Measurements from ENCODE around the gene ARL6IP4. TPM values are rescaled to one million over a fixed set of nuclear protein-coding genes. Genes with fewer than 3 reads are reported as not detected.

Gene ARL6IP4
- total RNA-seq, 1 donor from 2014 or later, result 166 TPM

GRCh38 chr12:122969676-122970075, 10.8 kb upstream of the ARL6IP4 start:
- DNase-seq (ENCODE audit: extremely low spot score, unreplicated experiment), result no peak
- H3K27ac Mint-ChIP-seq (ENCODE audit: unreplicated experiment), result no peak overlapping the region
- H3K27me3 Mint-ChIP-seq (ENCODE audit: unreplicated experiment), result no peaks in the 10 kb centered on the region
- no peak for TF ChIP-seq CTCF (IDR thresholded peaks at IDR 0.05)
- H3K4me3 Mint-ChIP-seq (ENCODE audit: unreplicated experiment), result no peak overlapping the region
- no peaks in the 10 kb centered on the region for H3K36me3 Mint-ChIP-seq (ENCODE audit: unreplicated experiment)
- H3K4me1 Mint-ChIP-seq (ENCODE audit: unreplicated experiment), result peaks cover 15% of the 10 kb centered on the region
- no peaks in the 10 kb centered on the region for H3K9me3 Mint-ChIP-seq (ENCODE audit: unreplicated experiment)

GRCh38 chr12:122974274-122974891, 6.1 kb upstream of the ARL6IP4 start:
- Mint-ChIP-seq H3K9me3 (ENCODE audit: unreplicated experiment) (no peaks in the 10 kb centered on the region), H3K4me1 (ENCODE audit: unreplicated experiment) (peaks cover 27% of the 10 kb centered on the region), H3K36me3 (ENCODE audit: unreplicated experiment) (peaks cover 3% of the 10 kb centered on the region), H3K27me3 (ENCODE audit: unreplicated experiment) (no peaks in the 10 kb centered on the region), H3K27ac (ENCODE audit: unreplicated experiment) (peak overlapping the region; percentile 100), H3K4me3 (ENCODE audit: unreplicated experiment) (peak overlapping the region; percentile 95)
- DNase-seq (ENCODE audit: extremely low spot score, unreplicated experiment), result peak; percentile 98
- TF ChIP-seq CTCF (IDR thresholded peaks at IDR 0.05), result no peak

GRCh38 chr12:122974892-122975789, 5.3 kb upstream of the ARL6IP4 start, which contains the start of gene OGFOD2:
Gene OGFOD2 (plus strand): TSS chr12:122975244. CDS start chr12:122975252, 8 bp downstream.
- H3K9me3 Mint-ChIP-seq (ENCODE audit: unreplicated experiment), result no peaks in the 10 kb centered on the region
- no peak for TF ChIP-seq CTCF (IDR thresholded peaks at IDR 0.05)
- peak; percentile 95 for DNase-seq (ENCODE audit: extremely low spot score, unreplicated experiment)
- H3K27ac Mint-ChIP-seq (ENCODE audit: unreplicated experiment), result peak within 1 kb of the TSS; percentile 100
- H3K27me3 Mint-ChIP-seq (ENCODE audit: unreplicated experiment), result no peaks in the 10 kb centered on the region
- peak within 1 kb of the TSS; percentile 95 for H3K4me3 Mint-ChIP-seq (ENCODE audit: unreplicated experiment)
- peaks cover 3% of the 10 kb centered on the region for H3K36me3 Mint-ChIP-seq (ENCODE audit: unreplicated experiment)
- H3K4me1 Mint-ChIP-seq (ENCODE audit: unreplicated experiment), result peaks cover 33% of the 10 kb centered on the region

GRCh38 chr12:122975790-122976647, 4.5 kb upstream of the ARL6IP4 start:
- Mint-ChIP-seq H3K9me3 (ENCODE audit: unreplicated experiment) (no peaks in the 10 kb centered on the region), H3K27me3 (ENCODE audit: unreplicated experiment) (no peaks in the 10 kb centered on the region), H3K27ac (ENCODE audit: unreplicated experiment) (peak overlapping the region; percentile 100), H3K4me3 (ENCODE audit: unreplicated experiment) (peak overlapping the region; percentile 95), H3K4me1 (ENCODE audit: unreplicated experiment) (peaks cover 34% of the 10 kb centered on the region), H3K36me3 (ENCODE audit: unreplicated experiment) (peaks cover 3% of the 10 kb centered on the region)
- DNase-seq (ENCODE audit: extremely low spot score, unreplicated experiment), result no peak
- TF ChIP-seq CTCF (IDR thresholded peaks at IDR 0.05), result no peak
